GM12875 (cell line): ENCODE data around the gene SLAMF1.

Experiments used
- H3K4me3 ChIP-seq: one replicate; pipeline ENCODE4 v1.5.1; 2011; ENCODE audit warnings: low read depth, low read length, control low read depth
- CTCF ChIP-seq: IDR thresholded peaks from 2 replicates; pipeline ENCODE4 v1.5.1; 2011; ENCODE audit warnings: low read depth, mild to moderate bottlenecking, control low read depth, inconsistent platforms, low read length, moderate library complexity, borderline replicate concordance; ENCODE audit not compliant: insufficient read depth

Gene SLAMF1

GRCh38 chr1:160664573-160665051 lies 17.8 kb upstream of the SLAMF1 start:
- no peak overlapping the region for H3K4me3 ChIP-seq
- TF ChIP-seq CTCF: no peak

DNA sequence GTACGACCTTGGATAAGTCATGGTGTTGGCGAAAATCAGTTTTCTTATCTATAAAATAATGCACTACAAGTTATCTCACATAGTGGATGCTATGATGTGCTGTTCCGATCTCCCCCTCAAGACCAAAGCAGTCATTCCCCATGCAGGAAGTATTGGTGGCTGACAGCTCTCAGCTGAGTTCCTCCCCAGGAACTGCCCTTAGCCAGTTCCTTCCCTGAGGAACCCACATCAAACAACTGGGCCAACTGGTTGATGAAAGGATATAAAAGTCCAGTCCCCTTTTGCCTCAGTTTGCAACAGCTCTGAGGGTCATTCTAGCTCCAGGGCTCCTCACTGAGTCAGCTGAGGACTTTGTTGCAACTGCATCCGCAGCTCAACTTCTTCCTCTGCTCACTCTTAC lies 16.1 kb upstream of the SLAMF1 start:
- H3K4me3 ChIP-seq: no peak overlapping the region
- no peak for TF ChIP-seq CTCF

DNA sequence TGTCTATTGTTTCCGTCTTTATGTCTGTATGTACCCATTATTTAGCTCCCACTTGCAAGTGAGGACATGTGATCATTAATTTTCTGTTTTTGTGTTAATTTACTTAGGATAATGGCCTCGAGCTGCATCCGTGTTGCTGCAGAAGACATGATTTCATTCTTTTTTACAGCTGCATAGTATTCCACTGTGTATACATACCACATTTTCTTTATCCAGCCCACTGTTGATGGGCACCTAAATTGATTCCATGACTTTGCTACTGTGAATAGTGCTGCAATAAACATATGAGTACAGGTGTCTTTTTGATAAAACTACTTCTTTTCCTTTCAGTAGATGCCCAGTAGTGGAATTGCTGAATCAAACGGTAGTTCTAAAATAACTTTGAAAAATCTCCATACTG lies 12.7 kb upstream of the SLAMF1 start:
- H3K4me3 ChIP-seq: no peak overlapping the region
- TF ChIP-seq CTCF: no peak

- no peak for TF ChIP-seq CTCF
- no peak overlapping the region for H3K4me3 ChIP-seq
These were observed 12.0 kb upstream of the SLAMF1 start for GRCh38 chr1:160658814-160659193.

DNA sequence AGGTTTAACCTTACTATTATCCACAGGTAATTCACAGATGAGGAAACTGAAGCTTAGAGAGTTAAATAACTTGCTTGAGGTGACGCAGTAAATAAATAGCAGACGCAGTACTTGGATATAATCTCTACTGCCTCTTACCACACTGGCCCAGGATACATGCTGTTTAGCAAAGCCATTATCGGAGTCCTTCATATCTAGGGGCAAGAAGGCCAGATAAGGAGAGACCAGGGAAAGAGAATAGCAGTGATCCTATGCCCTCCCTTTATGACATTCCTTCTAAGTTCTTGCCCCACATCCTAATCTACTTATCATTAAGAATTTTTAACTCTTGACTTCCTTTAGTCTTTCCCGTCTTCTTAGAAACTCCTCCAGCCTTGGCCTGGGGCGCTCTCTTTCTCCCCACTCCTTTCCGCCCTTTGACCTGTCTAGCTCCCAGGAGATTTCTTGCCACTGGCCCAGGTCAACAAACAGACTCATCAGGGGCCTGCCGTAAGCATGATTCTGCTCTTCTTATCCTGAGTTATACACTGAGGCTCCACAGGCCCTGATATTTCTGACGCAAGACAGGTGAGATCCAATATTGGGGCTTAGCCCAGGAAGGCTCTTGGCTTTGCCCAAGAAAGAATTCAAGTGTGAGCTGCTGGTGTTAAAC lies 11.4 kb upstream of the SLAMF1 start:
- no peak for TF ChIP-seq CTCF
- H3K4me3 ChIP-seq: no peak overlapping the region

GRCh38 chr1:160657250-160657781 lies 10.5 kb upstream of the SLAMF1 start:
- no peak overlapping the region for H3K4me3 ChIP-seq
- no peak for TF ChIP-seq CTCF

DNA sequence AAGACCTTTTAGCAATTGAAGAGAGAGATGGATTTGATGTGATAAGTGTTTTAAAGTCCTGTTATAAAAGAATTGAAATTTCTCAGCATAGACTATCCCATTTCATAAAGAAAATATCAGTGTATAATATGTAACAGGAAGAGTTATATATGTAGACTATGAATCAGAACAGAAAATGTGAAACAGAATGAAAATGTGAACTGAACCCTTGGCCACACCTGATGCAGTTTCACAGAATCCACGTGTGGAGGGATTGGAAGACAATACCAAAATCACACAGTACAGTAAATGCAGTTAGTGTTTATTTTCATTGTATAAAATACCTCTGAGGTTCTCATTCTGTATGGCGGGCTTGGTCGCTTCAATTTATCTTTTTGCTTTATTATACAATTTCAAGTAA lies 9.9 kb upstream of the SLAMF1 start:
- no peak overlapping the region for H3K4me3 ChIP-seq
- no peak for TF ChIP-seq CTCF
